ENCODE measurements around the gene MAD2L1BP.
"Not testable (repeated sequence)": the region's sequence is repeated elsewhere in the genome, so short reads cannot be mapped to it uniquely, and the experiment has no call there.

Gene MAD2L1BP, protein sequence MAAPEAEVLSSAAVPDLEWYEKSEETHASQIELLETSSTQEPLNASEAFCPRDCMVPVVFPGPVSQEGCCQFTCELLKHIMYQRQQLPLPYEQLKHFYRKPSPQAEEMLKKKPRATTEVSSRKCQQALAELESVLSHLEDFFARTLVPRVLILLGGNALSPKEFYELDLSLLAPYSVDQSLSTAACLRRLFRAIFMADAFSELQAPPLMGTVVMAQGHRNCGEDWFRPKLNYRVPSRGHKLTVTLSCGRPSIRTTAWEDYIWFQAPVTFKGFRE

DNA sequence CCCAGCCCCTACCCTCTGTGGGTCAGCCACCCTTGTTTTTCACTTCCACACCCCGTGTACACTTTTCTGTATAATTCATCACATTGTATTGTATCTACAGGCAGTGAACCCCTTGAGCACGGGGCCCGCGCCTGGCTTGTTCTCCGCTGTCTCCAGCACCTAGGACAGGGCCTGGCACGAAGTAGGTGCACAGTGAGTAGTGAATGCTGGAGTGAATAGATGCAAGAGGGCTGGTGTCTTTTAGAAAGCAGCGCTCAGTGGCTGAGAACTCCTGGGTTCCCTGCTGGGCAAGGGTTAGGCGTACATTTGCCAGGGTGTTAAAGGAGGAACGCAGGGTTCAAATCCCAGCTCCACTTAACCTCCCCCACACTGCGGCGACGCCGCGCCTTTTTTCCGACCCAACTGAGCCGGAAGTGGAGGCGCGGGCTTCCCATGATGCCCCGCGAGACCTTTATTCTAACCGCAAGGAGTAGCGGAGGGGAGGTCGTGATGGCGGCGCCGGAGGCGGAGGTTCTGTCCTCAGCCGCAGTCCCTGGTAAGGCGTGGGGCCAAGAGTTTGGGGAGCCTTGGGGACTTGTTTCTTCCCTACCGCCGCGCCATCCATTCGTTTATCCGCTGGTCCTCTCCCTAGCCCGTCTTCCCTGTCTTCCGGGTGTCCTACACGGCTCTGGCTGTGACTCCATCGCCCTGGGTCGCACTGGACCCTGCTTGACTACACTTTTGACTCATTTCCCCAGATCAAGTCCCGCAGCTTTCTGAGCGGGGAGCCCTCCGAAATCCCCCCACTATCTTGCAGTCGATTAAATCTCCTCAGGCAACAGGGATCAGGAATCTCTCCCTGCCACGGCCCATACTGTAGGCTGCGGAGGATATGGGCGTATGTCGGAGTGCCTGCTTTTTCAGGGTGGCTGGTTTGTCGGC lies at the start of gene MAD2L1BP:
Gene MAD2L1BP (plus strand): TSS at position 454 of the 921 bp plus-strand sequence. CDS start 36 bp downstream, at position 490.
- DNase-seq: peak; percentile 67 to 73 (median 72)

DNA sequence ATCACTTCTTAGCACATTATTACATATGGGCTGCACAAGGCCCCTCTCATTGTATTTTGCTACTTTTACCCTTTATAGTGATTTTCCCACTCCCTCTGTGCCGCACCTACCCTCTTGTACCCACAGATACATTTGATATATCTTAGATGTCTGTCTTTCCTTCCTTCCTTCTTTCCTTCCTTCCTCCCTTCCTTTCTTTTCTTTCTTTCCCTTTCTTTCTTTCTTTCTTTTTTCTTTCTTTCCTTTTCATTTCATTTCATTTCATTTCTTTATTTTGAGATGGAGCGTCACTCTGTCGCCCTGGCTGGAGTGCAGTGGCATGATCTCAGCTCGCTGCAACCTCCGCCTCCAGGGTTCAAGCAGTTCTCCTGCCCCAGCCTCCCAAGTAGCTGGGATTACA lies 47.4 kb upstream of the MAD2L1BP start:
- DNase-seq: no peak

DNA sequence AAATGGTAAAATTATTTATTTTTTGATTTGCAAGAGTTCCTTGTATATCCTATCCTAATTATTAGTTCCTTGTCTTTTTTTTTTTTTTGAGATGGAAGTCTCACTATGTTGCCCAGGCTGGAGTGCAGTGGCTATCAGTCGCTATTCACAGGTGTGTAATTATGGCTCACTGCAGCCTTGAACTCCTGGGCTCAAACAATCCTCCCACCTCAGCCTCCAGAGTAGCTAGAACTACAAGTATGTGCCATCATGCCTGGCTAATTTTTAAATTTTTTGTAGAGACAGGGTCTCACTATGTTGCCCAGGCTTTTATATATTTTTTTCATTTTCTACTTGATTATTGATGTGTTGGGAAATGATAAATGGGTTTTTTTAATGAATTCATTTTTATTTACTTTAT lies 46.1 kb upstream of the MAD2L1BP start:
- DNase-seq: not testable (repeated sequence)

DNA sequence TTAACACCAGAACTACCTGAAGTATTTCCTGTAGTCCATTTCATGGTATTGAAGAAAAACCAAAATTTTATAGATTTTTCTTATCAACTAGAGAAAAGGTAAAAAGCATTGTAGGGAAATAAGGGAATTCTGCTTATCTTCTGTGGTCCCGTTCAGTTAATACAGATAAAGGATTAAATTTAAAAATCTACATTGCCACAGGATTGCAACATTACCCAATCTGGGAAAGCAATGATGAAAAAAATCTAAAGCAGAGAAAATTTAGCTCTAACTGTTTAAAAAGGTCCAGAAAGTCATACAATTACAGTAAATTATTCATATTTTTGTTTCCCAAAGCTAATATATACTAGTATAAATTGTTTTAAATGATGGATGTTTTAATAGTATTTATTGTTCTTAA lies 41.7 kb upstream of the MAD2L1BP start:
- DNase-seq: no peak

DNA sequence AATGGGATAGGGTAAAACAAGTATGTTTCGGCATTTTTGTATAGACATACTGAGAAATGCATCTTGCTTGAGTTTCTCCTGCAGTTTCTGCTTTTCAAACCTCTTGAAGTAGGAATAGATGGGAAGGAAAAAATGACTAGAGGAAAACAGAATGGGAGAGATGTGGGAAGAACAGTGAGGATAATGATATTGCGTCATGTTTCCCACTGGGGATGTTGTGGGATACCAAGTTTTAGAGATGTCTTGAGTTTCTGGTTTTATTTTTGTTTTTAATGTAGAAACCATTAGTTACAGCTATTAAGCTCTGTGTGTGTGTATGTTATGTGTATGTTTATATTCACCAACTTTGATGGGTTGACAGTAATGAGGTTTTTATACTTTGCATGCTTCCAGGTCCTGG lies 35.0 kb upstream of the MAD2L1BP start:
- DNase-seq: no peak

DNA sequence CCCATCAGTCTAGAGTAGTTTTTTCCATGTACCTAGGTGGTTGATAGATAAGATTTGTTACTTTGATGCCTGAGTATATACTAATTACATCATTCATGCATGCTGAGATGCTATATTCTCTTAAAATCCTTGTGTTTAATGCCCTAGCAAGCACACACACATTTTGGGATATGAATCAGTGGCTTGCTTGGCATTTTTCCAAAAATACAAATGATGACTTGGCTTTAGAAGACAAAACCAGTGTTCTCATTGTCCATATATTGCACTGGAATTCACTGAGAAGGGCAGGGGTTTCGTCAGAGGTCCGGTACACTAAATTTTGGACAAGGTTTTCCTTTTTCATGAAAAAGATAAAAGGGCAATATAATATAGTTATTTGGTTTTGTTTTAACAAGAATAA lies 31.5 kb upstream of the MAD2L1BP start:
- DNase-seq: no peak

DNA sequence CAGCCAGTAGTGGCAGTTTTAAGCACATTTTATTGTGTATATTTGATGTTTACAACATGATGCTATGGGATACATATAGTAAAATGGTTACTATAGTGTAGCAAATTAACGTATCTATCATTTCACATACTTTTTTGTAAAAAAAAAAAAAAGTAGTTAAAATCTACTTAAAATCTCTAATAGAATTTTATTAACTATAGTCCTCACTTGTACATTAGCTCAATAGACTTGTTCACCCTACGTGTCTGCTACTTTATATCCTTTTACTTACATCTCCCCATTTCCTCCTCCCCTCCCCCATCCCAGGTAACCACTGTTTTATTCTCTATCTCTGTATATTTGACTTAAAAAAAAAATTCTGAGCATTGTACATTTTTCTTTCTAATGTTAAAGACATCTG lies 29.6 kb upstream of the MAD2L1BP start:
- no peak for DNase-seq

DNA sequence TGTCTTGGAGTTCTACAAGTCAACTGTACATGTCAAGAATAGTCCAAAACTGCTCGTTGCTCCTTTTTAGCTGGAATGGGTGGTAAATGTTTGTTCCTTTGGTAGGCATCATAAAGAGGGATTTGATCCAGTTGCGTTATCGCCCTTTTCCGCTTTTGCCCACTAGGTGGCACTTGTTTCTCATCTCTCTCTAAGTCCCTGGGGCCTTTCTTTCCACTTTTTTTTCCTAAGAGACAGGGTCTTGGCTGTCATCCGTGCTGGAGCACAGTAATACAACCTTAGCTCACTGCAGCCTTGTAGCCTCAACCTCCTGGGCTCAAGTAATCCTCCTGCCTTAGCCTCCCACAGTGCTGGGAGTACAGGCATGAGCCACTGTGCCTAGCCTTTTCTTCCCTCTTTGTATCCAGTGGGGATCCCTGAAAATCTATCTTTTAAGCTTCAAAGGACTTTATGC lies 27.3 kb upstream of the MAD2L1BP start:
- DNase-seq: peak; percentile 16 to 29 (median 22)

DNA sequence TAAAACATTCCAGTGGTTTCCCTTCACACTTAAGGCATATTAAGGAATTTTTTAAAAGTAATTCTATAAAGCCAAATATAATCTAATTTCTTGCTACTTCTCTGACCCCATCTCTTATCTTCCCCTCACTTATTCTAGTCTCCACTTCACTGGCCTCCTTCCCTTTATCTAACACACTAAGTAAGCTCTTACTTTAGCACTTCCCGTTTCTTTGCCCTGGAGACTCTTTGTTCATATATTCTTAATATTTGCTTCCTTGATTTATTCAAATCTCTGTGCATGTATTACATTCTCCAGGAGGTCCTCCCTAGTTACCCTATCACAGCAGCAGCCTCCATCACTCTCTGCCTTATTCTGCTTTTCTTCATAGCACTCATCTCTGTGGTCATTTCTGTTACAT lies 26.8 kb upstream of the MAD2L1BP start:
- DNase-seq: no peak

DNA sequence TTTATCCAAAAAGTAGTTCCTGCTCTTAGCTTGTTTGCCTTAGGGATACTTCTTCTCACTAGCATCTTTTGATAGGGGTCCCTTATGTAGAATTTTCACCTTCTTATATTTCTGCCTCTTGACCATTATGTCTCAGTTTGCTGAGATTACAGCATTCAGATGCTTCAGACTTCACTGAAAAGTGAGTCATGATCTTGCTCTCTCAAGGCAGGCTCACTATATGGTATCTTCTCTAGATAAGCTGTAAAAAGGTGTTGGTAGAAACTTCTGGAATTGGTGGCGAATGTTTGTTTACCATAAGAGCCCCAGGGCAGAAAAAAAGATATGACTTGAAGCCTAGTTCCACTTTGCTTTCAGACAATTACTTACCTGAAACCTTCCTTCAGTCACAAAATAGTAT lies 26.2 kb upstream of the MAD2L1BP start:
- DNase-seq: no peak

DNA sequence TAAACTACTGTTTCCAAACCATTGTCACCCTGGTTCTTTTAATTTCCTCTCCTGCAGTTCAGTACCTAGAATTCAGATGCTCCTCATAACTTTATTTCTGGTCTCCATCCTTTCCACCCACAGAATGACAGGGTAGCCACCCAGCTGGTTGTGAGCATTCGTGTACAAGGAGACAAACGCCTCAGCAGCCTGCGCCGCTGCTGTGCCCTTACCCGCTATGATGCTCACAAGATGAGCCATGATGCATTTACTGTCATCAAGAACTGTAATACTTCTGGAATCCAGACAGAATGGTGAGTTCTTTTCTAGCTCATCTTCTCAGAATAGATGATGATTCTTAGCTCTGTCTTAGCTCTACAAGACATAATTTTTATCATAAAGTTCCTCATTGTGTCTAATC lies 25.2 kb upstream of the MAD2L1BP start:
- no peak for DNase-seq

DNA sequence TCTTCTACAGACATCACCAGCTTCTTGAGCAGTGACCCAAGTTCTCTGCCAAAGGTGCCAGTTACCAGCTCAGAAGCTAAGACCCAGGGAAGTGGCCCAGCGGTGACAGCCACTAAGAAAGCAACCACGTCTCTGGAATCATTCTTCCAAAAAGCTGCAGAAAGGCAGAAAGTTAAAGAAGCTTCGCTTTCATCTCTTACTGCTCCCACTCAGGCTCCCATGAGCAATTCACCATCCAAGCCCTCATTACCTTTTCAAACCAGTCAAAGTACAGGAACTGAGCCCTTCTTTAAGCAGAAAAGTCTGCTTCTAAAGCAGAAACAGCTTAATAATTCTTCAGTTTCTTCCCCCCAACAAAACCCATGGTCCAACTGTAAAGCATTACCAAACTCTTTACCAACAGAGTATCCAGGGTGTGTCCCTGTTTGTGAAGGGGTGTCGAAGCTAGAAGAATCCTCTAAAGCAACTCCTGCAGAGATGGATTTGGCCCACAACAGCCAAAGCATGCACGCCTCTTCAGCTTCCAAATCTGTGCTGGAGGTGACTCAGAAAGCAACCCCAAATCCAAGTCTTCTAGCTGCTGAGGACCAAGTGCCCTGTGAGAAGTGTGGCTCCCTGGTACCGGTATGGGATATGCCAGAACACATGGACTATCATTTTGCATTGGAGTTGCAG lies 21.8 kb upstream of the MAD2L1BP start:
- DNase-seq: no peak

DNA sequence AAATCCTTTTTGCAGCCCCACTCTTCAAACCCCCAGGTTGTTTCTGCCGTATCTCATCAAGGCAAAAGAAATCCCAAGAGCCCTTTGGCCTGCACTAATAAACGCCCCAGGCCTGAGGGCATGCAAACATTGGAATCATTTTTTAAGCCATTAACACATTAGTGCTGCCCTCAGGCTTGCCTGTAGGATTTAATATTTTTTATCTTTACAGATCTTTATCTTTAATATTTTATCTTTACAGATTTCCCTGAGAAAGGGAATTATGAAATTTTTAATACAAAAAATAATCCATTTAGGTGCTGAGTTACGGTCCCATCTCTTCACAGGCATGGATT lies 21.3 kb upstream of the MAD2L1BP start:
- DNase-seq: no peak

DNA sequence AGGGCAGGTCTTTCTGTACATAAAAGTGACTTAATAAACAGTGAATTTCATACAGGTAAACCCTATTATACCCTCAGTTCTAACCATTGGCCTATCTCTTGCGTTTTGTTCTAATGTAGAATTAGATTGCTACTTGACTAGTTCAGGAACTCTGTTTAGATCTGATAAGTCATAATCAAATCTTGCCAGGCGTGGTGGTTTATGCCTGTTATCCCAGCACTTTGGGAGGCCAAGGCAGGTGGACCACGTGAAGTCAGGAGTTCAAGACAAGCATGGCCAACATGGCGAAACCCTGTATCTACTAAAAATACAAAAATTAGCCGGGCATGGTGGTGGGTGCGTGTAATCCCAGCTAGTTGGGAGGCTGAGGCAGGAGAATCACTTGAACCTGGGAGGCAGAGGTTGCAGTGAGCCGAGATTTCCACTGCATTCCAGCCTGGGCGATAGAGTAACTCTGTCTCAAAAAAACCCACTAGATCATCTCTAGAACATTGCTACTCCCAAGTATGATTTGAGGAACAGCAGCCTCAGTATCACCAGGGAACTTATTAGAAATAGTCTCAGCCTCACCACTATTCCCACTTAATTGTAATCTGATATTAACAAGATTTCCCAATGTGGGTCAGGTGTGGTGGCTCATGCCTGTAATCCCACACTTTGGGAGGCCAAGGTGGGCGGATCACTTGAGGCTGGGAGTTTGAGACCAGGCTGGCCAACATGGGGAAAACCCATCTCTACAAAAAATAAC lies 18.7 kb upstream of the MAD2L1BP start:
- DNase-seq: no peak

DNA sequence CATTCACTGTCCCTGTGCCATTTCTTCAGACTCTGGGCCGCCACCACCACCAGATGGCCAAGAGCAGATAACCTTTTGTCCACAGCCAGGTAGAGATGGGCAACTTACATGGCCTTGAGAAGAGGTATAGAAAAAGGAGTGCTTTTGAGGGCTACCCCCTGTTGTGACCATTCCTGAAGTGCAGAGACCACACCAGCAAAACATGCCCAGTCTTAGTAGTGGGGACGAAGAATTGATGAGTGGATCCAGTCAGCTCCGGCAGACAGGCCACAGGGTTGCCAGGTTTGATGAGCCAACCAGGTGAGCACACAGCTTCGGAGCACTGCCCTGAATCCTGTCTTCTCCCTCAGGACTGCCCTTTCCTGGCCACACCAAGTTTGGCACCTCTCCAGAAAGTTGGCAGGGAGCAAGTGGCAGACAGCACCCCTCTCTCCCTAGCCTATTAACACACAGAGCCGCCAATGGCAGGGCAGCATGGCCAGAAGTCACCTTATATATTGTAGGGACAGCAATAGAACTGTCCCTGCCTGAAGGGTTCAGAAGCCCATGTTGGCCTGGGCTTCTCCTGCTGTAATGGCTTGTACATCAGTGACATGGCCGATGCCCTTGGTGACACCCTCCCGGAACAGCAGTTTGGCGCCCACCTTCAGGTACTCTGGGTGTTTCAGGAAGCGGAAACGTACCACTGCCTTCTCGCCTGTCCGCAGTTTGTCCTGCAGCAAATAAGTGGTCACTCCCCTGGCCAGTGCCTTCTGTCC lies 14.4 kb upstream of the MAD2L1BP start:
- DNase-seq: no peak

DNA sequence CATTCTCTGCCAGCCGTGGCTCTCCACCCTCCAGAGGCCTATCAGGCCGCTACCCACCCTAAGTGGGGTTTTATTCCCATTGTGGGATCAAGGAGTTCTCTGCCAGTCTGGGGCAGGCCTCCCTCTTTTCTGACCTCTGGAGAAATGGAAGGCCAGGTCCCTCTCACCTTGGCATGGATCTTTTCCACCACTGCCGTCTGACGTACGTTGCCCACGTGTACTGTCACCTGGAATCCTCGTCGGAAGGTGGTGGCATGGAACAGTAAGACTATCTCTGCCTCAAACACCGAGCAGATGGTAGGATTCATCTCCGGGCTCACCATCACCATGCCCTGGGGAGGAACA lies 13.8 kb upstream of the MAD2L1BP start:
- DNase-seq: no peak

DNA sequence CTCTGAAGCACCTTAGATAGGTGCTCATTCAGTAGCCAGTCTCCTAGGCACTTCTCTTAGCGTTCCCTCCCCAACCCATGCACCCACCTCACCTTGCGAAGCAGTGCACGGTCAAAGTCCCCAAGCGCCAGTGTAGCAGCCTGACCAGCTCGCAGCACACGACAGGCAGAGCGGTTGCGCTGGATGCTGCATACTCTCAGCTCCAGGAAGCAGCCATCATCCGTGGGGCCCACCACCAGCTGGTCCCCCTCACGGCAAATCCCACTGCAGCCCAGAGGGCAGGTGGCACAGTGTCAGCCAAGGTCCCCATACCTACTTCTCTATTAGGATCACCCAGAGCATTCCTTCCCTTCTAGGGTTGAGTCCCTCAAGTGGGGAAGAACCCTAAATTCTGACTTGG lies 13.1 kb upstream of the MAD2L1BP start:
- DNase-seq: no peak

DNA sequence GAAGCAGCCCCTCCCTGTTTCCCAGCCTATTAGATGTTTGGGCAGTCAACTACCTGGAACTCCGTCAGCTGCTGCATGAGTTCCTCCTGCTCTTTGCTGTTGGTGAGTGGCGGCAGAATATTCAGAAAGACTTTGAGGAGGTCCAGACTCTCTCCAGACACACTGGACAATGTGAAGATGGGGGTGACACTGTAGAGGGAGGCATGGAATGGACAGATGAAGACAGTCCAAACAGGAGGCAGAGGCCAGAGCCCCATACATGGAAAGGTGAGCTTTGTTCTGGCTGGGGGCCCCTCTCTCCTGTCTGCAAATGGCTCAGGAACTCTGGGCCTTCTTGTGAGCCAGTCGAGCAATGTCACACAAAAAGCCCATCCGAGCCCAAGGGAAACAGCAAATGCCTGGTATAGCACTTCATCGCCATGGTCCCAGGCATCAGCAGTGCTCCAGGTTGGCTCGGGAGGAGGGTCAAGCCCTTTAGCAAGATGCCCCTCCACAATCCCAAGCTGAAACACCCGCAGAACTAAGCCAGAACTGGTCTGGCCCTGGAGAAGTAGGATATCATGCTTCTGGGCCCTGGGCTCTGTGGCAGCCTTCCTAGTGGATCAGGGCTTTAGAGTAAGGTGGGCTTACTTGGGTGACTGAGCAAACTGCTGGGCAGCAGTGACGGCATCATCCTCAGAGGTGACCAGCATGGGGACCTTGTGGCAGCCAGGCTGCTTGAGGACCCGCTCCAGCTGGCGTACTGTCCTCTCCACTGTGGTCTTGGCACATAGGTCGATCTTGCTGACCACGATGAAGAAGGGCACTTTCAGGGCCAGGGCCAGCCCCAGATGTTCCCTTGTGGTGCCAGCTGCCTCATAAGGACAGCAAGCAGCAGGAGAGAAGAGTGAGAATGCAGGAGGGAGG lies 11.5 kb upstream of the MAD2L1BP start:
- DNase-seq: no peak

DNA sequence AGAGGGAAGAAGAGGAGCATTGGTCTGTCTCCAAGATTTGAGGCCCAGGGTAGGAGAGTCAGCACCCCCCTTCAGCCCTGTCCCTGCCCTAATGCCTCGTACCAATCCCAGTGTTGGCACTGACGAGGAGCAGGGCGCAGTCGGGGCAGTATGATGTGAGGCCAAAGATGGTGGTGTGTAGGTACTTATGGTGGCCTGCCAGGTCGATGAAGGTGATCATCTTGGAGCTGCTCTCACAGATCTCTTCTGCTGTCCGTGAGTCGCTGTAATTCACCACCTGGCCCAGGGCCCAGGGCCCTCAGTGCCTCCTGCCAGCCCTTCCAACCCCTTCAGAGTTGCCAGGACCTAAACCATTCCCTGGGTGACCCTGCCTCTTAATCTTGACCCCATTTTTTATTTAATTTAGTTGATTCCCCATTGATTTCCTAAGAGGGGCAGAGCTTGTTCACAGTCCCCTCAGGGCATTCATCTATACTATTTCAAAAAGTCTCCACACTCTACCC lies 10.8 kb upstream of the MAD2L1BP start:
- DNase-seq: no peak

DNA sequence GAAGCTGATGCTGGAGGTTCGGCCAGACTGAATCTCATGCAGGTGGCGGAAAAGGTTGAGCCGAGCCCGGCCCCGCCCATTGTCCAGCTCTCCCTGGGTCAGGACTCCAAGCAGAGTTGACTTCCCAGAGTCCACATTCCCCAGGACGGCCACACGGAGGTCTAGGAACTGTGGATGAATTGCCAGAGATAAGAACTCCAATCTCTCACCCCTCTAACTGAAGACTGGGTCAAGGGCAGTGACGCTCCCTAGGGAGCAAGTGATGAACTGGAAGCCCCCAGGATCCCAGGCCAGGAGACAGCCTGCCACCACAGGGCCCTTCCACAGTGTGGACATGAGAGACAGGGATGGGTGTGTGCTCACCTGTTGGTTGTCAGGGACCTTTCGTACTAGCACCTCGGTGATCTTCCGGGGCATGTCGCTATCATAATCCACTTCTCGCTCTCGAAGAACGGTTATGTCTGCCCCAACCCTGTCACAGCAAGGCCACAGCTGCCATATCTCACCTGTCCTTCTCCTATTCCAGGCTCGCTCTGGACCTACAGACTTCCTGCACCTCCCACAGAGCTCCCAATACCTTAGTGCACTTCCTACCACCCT lies 10.1 kb upstream of the MAD2L1BP start:
- DNase-seq: no peak

All from activated CD4-positive, CD25-positive, alpha-beta regulatory T cell (primary cell).